Measurements from ENCODE around the gene C17orf75.
"Not testable (repeated sequence)": the region's sequence is repeated elsewhere in the genome, so short reads cannot be mapped to it uniquely, and the experiment has no call there.

- not testable (repeated sequence) for TF ChIP-seq ATF2 (IDR thresholded peaks at IDR 0.05; ENCODE audit: low read length); POLR2AphosphoS5 (IDR thresholded peaks at IDR 0.05; ENCODE audit: low read length); SIN3A (IDR thresholded peaks at IDR 0.05; ENCODE audit: low read depth, low read length); CTCF (IDR thresholded peaks at IDR 0.05 in 2 of 3, conservative IDR thresholded peaks at IDR 0.05 in 1 of 3; ENCODE audit: control insufficient read depth in 2 of 3, extremely low read depth in 1 of 3, insufficient read depth in 1 of 3, low read depth in 3 of 3, low read length in 3 of 3); REST (IDR thresholded peaks at IDR 0.05; ENCODE audit: low read depth, low read length); BHLHE40 (IDR thresholded peaks at IDR 0.05; ENCODE audit: borderline replicate concordance in 1 of 2, low read depth in 2 of 2, low read length in 1 of 2)
Observed at GRCh38 chr17:32388128-32388527, 46.2 kb upstream of the C17orf75 start.
